ENCODE measurements around the gene GATA3.
"Not testable (repeated sequence)": the region's sequence is repeated elsewhere in the genome, so short reads cannot be mapped to it uniquely, and the experiment has no call there.

GATA3 gene

DNA sequence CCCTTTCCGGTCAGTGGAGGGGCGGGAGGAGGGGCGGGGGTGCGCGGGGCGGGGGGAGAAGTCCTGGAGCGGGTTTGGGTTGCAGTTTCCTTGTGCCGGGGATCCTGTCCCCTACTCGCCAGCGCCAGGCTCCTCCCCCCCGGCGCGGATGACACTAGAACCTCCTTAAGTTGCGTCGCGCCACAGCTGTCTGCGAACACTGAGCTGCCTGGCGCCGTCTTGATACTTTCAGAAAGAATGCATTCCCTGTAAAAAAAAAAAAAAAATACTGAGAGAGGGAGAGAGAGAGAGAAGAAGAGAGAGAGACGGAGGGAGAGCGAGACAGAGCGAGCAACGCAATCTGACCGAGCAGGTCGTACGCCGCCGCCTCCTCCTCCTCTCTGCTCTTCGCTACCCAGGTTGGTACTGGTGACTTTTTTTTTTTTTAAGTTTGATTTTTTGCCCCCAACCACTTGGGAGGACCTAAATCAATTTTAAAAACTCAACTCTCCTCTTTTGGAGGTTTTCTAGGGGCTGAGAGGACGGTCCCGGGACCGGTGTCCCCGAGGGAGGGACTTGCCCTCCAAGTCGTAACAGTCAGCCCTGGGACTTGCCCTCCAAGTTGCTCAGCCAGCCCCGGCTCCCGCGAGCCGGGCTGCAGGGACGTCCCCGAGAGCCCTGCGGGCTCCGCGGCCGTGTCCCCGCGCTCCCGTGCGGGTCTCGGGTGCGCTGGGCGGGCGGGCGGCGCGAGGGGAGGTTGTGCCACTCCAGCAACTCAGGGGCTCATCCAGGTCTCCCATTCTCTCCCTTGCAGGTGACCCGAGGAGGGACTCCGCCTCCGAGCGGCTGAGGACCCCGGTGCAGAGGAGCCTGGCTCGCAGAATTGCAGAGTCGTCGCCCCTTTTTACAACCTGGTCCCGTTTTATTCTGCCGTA lies at the start of gene GATA3:
Gene GATA3, plus strand, starts transcription at position 195 of the 914 bp plus-strand sequence. CDS start 968 bp downstream, outside the sequence.
- FAIRE-seq = no peak

DNA sequence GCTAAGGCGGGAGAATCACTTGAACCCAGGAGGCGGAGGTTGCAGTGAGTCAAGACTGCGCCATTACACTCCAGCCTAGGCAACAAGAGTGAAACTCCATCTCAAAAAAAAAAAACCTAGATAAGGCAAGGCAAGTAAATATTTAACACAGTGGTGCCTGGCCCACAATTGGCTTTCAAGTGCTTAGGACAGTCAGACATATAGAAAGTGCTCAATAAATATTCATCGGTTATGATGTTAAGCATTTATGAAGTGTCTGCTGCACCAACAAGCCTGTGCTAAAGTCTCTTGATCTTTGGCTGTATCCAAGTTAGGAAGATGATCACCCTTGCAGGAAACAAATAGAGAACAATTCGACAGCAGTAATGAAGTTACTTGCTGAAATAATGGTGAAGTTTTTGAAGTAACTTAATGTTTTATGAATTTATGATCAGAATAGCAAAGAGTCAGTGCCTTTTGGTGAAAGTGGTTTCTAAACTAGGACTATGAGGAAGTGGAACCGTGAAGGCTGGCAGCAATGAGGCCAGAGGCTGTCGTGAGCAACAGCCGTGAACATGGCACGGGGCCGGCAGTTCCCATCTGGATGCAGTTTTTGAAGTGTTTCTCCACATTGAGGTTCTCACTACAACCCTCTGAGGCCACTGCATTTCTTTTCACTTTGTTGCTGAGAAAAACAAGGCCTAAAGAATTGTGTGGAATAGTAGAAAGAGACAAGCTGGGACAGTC lies 48.1 kb upstream of the GATA3 start:
- no peak for FAIRE-seq

More for the DNA sequence above, at the start of gene GATA3:
- DNase-seq (ENCODE audit: low spot score) = no peak

DNA sequence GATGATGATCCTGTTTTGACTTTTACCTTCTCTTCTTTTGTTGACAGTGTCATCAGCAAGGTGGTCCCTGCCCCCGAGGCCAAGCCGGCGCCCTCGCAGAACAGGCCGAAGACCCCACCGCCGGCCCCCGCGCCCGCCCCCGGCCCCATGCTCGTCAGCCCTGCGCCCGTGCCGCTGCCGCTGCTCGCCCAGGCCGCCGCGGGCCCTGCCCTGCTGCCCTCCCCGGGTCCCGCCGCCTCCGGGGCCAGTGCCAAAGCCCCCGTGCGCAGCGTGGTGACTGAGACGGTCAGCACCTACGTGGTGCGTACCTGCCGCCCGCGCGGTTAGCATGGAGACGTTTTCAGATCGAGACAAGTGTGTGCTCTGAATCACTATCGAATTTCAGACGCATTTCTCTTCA lies 45.5 kb upstream of the GATA3 start:
- FAIRE-seq (no peak), DNase-seq (ENCODE audit: low spot score) (no peak)

More for the DNA sequence above, 48.1 kb upstream of the GATA3 start:
- no peak for DNase-seq (ENCODE audit: low spot score)

DNA sequence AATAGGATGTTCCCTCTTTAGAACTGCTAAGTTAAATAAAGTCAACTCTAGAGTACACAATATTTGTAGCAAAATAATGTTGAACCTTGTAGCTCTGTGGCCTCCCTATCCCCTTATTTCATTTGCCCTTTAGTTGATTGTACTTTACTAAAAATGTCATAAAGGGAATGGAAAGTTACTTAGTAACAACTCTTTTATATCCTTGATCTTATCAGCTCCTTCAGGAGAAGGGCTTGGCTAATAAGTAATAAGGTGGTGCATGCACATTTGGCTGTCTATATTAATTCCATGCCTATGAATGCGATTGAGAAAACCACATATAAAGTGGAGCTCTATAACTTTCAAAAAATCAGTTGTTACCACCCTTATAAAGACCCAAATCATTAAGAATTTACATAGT lies 41.5 kb upstream of the GATA3 start:
- FAIRE-seq (no peak), DNase-seq (ENCODE audit: low spot score) (no peak)

DNA sequence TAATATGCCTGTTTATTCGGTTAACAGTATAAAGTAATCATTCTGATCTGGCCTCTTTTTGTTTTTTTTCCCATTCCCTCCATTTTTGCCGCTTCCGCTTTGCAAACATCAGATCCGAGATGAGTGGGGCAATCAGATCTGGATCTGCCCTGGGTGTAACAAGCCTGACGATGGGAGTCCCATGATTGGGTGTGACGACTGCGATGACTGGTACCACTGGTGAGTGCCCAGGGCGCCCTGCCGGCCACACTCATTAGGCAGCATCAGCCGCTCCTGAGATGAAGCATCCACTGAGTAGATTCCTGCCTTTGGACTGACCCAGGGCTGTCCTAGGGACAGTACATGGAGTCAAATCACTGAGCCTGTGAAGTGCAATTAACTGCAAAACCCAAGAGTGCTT lies 40.9 kb upstream of the GATA3 start:
- DNase-seq (ENCODE audit: low spot score) = no peak
- FAIRE-seq = no peak

DNA sequence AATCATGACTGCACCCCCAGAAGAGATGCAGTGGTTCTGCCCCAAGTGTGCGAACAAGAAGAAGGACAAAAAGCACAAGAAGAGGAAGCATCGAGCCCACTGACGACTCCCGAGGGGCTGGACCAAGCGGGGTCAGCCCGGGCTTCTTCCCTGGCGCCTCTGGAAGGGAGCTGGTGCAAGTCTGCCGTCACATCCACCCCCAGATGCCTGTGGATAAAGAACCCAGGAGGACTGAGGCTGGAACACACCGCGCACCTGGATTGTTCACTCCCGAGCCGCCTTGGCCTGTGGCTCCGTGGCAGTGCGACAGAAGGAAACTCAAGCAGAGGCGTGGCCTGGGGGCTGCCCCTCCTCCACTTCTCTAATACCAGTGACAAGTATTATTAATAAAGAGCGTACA lies 39.8 kb upstream of the GATA3 start:
- FAIRE-seq (no peak), DNase-seq (ENCODE audit: low spot score) (no peak)

DNA sequence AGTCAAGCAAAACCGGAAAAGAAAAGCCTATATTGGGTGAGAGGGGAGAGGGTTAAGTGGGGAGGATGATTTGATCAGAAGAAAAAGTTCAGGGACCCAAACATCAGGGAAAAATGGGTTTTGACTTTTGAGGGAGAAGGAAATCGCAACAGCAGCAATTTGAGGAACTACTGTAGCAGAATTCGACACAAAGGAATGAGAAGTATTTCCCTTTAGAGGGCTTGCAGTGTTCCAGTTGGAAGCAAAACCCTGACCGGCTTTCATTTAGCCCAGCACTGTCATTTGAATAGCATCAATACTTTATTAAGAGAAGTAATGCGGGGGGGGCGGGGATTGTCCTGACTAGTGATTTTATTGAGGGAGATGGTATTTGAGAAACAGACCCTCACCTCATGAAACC lies 37.2 kb upstream of the GATA3 start:
- FAIRE-seq (no peak), DNase-seq (ENCODE audit: low spot score) (no peak)

DNA sequence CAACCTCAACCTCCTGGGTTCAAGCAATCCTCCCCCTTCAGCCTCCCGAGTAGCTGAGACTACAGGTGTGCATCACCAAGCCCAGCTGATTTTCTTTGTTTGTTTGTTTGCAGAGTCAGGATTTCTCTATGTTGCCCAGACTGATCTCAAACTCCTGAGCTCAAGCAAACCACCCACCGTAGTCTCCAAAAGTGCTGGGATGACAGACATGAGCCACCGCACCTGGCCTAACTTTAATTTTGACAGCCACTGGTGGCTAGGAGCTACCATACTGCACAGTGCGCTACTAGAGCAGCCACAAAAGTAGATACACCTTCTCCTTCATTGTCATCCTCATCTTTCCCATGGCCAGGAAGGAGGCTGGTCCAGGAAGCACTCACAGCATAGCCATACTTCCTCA lies 31.2 kb upstream of the GATA3 start:
- DNase-seq (ENCODE audit: low spot score) (no peak), FAIRE-seq (no peak)

DNA sequence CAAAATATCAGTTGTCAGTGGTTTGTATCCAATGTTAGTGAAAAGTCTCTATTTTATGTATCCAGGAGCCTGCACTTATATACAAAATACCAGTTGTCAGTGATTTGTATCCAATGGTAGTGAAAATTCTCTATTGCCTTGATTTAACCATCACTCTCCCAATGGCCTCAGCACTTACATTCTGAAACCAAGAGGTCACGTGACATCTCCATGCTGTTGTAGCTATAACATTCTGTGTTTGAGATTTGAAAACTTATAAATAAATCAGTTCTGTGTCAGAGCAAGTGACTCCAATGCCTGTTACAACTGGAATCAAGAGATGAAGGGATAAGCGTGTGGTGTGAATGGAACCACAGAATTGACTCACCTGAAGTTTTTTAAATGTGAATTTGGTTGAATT lies 30.6 kb upstream of the GATA3 start:
- no peak for FAIRE-seq
- DNase-seq (ENCODE audit: low spot score) = no peak

DNA sequence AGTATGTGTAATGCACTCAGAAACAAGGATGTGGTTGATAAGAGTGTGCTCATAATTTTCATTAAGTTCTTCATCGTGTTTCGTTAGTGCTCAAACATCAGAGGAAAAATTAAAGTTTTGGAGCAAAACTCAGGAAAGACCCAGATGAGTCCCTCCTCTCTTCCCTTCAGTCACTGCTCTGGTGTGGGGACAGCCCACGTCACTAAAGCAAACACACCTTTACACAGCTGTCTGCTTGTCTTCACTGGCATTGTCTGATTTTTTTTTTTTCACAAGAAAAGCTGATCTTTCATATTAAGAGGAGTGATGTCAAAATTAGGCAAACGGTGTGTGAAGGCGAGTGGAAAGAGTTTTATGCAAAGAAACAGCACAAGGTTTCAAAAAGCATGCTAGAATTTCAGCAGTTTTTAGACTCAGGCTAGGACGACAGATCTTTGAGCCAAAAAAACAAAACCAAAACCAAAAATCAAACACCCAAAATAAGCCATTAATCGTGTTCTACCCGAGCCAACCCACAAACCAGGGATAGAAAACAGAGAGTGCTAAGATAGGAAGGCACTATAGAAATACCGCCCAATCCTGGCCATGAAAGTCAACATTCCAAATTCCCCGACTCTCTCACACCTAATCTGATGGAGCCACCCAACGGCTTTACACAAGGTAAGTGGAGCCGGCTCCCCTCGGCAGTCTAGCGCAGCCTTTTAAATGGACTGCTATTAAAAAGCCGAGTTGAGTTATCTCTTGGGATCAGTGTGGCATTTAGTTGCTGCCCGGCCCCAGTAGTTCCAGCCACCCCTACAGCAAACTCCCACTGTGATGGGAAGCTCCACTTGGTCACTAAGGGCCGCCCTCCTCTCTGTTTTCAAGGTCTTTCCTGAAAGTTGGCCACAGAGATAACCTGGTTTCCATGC lies 27.9 kb upstream of the GATA3 start:
- DNase-seq (ENCODE audit: low spot score) (no peak), FAIRE-seq (no peak)

DNA sequence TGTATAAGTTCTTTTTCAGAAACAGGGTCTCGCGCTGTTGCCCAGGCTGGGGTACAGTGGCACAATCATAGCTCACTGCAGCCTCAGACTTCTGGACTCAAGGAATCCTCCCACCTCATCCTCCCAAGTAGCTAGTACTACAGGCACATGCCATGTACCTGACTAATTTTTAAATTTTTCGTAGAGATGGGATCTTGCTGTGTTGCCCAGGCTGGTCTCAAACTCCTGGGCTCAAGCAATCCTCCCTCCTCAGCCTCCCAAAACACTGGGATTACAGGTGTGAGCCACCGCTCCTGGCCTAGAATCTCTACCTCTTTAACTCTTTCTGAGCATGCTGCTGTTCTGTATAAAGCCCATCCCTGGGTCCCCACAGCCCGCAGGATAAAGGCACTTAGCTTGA lies 23.3 kb upstream of the GATA3 start:
- DNase-seq (ENCODE audit: low spot score); FAIRE-seq: not testable (repeated sequence)

DNA sequence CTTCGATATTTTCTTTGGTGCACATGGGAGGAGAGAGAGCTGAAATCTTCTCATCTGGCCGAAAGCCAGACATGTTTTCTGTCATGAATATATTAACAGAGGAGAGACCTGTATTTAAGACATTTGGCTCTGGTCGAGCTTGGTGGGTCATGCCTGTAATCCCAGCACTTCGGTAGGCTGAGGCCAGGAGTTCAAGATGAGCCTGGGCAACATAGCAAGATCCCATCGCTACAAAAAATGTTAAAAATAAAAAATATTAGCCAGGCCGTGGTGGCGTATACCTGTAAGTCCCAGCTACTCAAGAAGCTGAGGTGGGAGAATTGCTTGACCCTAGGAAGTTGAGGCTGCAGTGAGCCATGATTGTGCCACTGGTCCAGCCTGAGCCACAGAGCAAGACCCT lies 21.9 kb upstream of the GATA3 start:
- DNase-seq (ENCODE audit: low spot score) = no peak

DNA sequence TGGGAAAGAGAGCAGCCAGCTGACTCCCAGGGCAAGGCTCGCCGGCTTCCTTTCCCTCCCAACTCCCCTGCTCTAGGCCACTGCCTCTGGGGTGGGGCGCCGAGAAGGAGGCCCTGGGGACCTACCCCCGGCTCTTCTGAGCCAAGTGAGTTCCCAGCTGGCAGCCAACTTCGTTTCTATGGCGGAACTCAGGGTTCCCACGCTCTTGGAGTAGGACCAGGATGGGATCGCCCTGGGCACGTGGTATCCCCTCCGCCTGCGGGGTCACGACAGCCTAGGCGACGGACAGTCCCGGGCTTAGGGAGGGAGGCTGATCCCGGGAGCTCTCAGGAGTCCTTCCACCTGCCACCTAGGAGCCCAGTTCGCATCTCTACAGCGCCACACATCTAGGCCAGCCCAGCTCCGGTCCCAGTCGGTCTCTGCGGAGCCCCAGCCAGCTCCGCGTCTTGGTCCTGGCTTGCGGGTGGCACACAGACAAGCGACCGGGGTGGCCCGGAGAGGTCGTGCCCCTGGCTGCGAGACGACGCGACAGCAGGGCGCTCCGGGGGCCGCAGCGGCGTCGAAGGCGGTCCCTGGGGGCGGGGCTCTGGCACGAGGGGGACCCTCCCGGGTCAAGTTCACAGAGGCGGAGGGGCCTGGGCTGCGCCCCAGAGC lies 20.5 kb upstream of the GATA3 start:
- FAIRE-seq (no peak), DNase-seq (ENCODE audit: low spot score) (no peak)

More for the DNA sequence above, 21.9 kb upstream of the GATA3 start:
- no peak for FAIRE-seq

DNA sequence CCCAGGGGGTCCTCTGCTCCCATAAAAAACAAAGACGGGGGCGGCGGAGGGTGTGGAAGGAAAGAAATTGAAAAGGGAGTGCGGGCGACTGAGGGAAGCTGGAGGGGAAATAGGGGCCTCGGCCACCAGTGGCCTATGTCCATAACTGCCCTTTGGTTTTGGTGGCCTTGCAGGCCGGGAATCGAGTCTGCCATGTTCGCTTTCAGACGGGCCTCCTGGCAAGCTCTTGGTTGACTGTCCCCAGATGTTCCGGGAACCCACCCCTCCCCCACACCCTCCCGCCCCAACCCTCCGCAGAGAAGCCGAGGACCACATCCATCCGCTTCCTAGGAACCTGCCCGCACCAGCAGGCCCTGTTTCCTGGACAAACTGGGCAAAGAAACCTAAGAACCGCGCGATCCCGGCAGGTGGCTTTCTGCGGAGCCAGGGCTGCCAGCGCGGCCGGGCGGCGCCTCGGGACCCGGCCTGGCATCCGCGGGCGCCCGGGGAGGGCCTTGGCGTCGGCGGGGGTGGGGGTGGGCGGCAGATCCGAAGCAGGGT lies 20.0 kb upstream of the GATA3 start:
- no peak for FAIRE-seq
- DNase-seq (ENCODE audit: low spot score) = no peak

DNA sequence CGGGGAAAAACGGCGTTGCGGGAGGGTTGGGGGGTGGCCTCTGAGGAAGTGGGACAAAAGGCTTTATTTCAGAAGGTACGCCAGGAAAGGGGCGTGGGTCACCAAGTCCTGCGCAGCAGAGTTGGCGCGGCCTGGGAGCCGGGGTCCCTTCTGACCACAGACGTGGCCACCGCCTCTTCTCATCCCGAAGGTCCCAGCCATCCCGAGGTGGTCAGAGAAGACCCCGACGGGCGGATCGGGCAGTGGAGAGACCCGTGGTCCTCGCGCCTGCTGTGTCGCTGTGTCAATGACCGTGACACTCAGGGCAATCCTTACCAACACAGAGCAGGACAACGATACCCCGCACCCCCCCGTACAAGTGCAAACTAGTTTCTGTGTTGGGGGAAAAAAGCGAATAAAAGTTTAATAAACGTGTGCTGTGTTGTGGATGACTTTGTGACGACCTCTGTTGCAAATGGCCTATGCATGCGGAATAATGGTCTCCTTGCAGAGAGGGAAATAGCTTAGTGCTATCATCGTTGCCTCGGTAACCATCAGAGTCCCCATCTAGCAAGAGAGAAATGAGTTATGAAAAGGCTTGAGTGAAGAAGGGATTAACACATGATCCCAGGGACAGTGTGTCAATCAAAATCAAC lies 19.4 kb upstream of the GATA3 start:
- DNase-seq (ENCODE audit: low spot score) = no peak
- FAIRE-seq = peak; percentile 20

DNA sequence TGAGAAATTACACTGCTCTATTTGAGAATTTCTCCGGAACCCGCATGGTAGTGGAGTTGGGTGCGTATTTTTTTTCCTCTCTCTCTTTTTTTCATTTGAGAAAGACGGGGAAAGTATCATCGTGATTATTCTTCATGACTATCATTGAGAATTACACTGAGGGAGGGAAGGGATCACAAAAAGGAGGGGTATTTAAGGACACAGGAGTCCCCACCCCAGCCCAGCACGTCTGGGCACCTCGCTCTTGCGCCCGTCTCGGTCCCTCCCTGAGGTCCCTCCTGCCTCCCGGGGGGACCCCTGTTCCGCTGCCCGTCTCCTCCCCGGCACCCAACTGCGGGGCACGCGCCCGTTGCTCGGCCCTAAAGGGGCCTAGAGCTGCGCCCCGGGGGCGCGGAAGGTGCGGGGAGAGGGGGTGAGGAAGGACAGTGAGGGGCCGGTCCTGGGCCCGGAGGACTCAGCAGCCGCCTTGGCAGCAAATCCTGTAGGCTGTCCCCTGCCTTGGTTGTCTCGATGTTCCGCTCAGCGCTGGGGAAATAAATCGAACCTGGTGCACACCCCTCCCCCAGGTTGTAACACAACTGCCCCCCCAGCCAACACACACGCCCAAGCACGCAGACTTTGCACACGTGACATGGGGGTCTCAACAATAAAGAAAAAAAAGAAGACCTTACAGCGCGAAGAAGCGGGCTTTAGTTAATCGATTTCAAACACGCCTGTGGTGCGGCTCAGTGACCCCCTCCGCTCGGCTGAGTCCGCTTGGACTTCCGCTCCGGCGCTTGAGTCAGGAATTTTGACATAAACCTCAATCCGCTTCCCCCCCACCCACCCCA lies 18.6 kb upstream of the GATA3 start:
- no peak for FAIRE-seq

DNA sequence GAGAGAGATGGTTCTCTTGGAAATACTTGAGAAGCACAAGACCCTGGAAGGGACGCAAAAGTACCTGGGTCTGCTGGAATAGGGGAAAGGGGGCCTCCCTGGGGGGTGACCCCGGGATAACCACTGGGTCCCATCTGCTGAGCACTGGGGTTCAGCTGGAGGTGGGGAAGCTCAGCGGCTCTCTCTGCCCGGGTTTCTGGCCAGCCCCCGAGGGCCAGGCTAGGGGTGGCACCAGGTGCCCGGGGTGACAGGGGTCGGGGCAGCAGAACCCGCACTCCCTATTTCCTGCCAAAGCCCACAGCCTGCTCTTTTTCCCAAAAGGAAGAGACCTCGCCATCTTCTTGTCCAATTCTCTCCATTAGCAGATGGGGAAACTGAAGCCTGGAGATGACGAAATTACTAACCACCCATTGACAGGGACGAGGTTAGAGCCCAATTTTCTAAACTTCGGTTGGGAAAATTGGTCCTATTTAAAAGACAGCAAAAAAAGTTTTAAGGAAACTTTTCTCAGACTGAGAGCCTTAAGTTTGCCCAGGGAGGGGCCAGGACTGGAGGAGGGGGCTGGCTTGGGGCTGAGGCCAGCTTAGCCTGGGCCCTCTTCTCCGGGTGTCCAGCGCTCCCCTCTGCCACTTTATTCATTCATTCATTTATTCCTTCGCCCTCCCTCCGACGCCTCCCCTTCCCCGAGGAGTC lies 17.8 kb upstream of the GATA3 start:
- FAIRE-seq (no peak), DNase-seq (ENCODE audit: low spot score) (no peak)

More for the DNA sequence above, 18.6 kb upstream of the GATA3 start:
- no peak for DNase-seq (ENCODE audit: low spot score)

DNA sequence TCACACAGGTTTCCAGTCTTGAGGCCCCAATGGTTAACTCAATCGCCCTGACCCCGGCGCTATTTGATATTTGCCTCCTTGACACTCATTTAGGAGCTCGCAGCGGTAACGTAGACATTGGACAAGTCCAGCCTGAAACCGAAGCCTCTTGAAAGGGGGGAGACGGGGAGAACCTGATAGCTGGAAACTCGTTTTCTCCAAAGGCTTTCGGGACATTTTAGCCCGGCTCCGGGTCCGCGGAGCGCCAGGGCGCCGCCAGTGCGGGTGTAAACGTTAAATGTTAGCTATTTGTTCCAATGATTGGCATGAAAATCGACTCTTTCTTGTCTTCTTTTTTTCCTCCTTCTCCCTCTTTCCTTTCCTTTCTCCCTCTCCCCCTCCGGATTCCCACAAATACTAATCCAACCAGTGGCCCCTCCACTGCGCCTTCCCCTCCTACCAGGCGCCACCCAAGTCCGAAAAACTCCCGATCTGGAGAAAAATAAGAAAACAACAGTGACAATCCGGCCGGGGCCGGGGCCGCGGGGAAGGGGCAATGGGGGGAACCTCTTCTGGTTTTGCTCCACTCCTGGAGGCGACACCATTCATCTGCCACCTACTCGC lies 17.2 kb upstream of the GATA3 start:
- no peak for FAIRE-seq
- no peak for DNase-seq (ENCODE audit: low spot score)
